Naive thymus-derived CD8-positive, alpha-beta T cell (primary cell): ENCODE measurements around the gene TTPAL. TPM values are rescaled to one million over a fixed set of nuclear protein-coding genes. Genes with fewer than 3 reads are reported as not detected.

Source experiments
- ATAC-seq, 2 donors: fragments of 150-1000 bp; cut with Tn5 transposase in 1 of 2; sonication (Bioruptor Pico), chemical (Tn5 transposase) in 1 of 2; 1 replicate in 1 of 2; 2 replicates in 1 of 2; pipeline ENCODE4 v1.10.0; 2021; ENCODE audit warnings: mild to moderate bottlenecking in 2 of 2, moderate library complexity in 2 of 2
- POLR2A ChIA-PET: fragments of 350-600 bp; sonication (Branson Sonifier 250); formaldehyde crosslinking; loops from one replicate; lab custom pipeline; 2021; ENCODE audit warnings: antibody characterized with exemption; lab: Charles Lee
- DNase-seq, 10 donors: peaks; one replicate each; pipeline versions ENCODE4 v3.0.0 to v3.0.0-alpha.2; 2020 to 2022
- H3K27ac Mint-ChIP-seq, 10 donors: one replicate each; pipeline ENCODE4 v1.8.0; 2020 to 2022; ENCODE audit warnings: mild to moderate bottlenecking in 10 of 10, mixed read lengths in 10 of 10, moderate library complexity in 4 of 10, inconsistent platforms in 1 of 10
- H3K27me3 Mint-ChIP-seq, 5 donors: one replicate each; pipeline ENCODE4 v1.8.0; 2021 to 2022; ENCODE audit warnings: mixed read lengths in 5 of 5
- H3K36me3 Mint-ChIP-seq, 3 donors: one replicate each; pipeline ENCODE4 v1.8.0; 2020 to 2022; ENCODE audit warnings: mixed read lengths in 3 of 3, mild to moderate bottlenecking in 2 of 3, inconsistent platforms in 1 of 3
- H3K4me1 Mint-ChIP-seq, 4 donors: one replicate each; pipeline ENCODE4 v1.8.0; 2021 to 2022; ENCODE audit warnings: mixed read lengths in 4 of 4
- H3K4me3 Mint-ChIP-seq, 10 donors: one replicate each; pipeline ENCODE4 v1.8.0; 2020 to 2022; ENCODE audit warnings: mild to moderate bottlenecking in 10 of 10, mixed read lengths in 10 of 10, moderate library complexity in 6 of 10, inconsistent platforms in 1 of 10
- H3K9me3 Mint-ChIP-seq, 9 donors: one replicate each; pipeline ENCODE4 v1.8.0; 2020 to 2022; ENCODE audit warnings: mixed read lengths in 9 of 9, mild to moderate bottlenecking in 3 of 9, inconsistent platforms in 1 of 9, moderate library complexity in 1 of 9
- polyA plus RNA-seq, 3 donors: library from polyadenylated mRNA; unstranded; fragments of 300-500 nt; fragmentation: Illumina TruSeq; gene quantifications; one replicate each; pipeline ENCODE4 v1.2.3, GENCODE V29; 2021
- total RNA-seq, 8 experiments: library from RNA in 2 of 8; stranded (reverse) in 2 of 8; gene quantifications; one replicate each; pipeline ENCODE4 v1.2.3 and lab custom pipeline; 2021 to 2026

Gene TTPAL
- total and polyA plus RNA-seq, 5 experiments from 2014 or later: 10.5 to 19.3 (median 15.3) TPM

GRCh38 chr20:44521484-44522481 is 46.1 kb downstream of the TTPAL start, which contains the start of gene SERINC3:
Gene SERINC3, minus strand, starts transcription at chr20:44522070. Its CDS starts 119 bp downstream, at chr20:44521951.
- Mint-ChIP-seq H3K4me1 (peaks cover 24 to 65% (median 59%) of the 10 kb centered on the region in 4 donors), H3K27me3 (no peaks in the 10 kb centered on the region), H3K36me3 (peaks cover 0 to 16% (median 7%) of the 10 kb centered on the region in 3 donors), H3K27ac (peak within 1 kb of the TSS; percentile 86 to 99 (median 96)), H3K4me3 (peak within 1 kb of the TSS; percentile 83 to 92 (median 90)), H3K9me3 (no peaks in the 10 kb centered on the region)
- peak; percentile 95 to 99 (median 98) for DNase-seq
- POLR2A ChIA-PET: interaction anchor here (0.6 to 2.4 kb wide), 14 partner anchors 10 to 311 kb away, joined by 3 to 19 read pairs (median 5); partner anchors contain the start of genes ADA, OSER1 and TTPAL
- ATAC-seq: peak; percentile 89 to 97

GRCh38 chr20:44522841-44523240 is 47.2 kb downstream of the TTPAL start:
- ATAC-seq (no peak), DNase-seq (no peak)
- Mint-ChIP-seq H3K27me3 (no peaks in the 10 kb centered on the region), H3K27ac (peak overlapping the region; percentile 86 to 99 (median 96)), H3K4me3 (peak overlapping the region in 9 of 10 donors; percentile 40 to 91 (median 89)), H3K9me3 (no peaks in the 10 kb centered on the region), H3K4me1 (peaks cover 21 to 54% (median 48%) of the 10 kb centered on the region in 4 donors), H3K36me3 (peaks cover 0 to 14% (median 7%) of the 10 kb centered on the region in 3 donors)
- POLR2A ChIA-PET: interaction anchor here (0.9 to 2.4 kb wide), 4 partner anchors 47 to 124 kb away, joined by 5 to 19 read pairs (median 11); partner anchors contain the start of gene TTPAL

GRCh38 chr20:44523746-44524145 is 48.1 kb downstream of the TTPAL start:
- ATAC-seq (no peak), DNase-seq (no peak)
- Mint-ChIP-seq H3K27me3 (no peaks in the 10 kb centered on the region), H3K36me3 (peaks cover 0 to 11% (median 7%) of the 10 kb centered on the region in 3 donors), H3K27ac (peak overlapping the region; percentile 60 to 99 (median 96)), H3K4me3 (peak overlapping the region in 2 of 10 donors; percentile 0 to 20), H3K4me1 (peaks cover 18 to 45% (median 40%) of the 10 kb centered on the region in 4 donors), H3K9me3 (no peaks in the 10 kb centered on the region)
- POLR2A ChIA-PET: no interaction called here

GRCh38 chr20:44526129-44526528 is 50.5 kb downstream of the TTPAL start:
- peaks cover 10 to 23% (median 21%) of the 10 kb centered on the region in 4 donors for H3K4me1 Mint-ChIP-seq
- H3K9me3 Mint-ChIP-seq: no peaks in the 10 kb centered on the region
- H3K4me3 Mint-ChIP-seq: no peak overlapping the region
- ATAC-seq: no peak
- no peaks in the 10 kb centered on the region for H3K27me3 Mint-ChIP-seq
- DNase-seq: no peak
- no peaks in the 10 kb centered on the region for H3K36me3 Mint-ChIP-seq
- peak overlapping the region in 2 of 10 donors; percentile 19 to 20 for H3K27ac Mint-ChIP-seq
- POLR2A ChIA-PET: no interaction called here

GRCh38 chr20:44527716-44528199 is 52.1 kb downstream of the TTPAL start:
- Mint-ChIP-seq H3K27ac (peak overlapping the region in 1 of 10 donors; percentile 67), H3K36me3 (no peaks in the 10 kb centered on the region), H3K27me3 (no peaks in the 10 kb centered on the region), H3K4me3 (no peak overlapping the region), H3K9me3 (no peaks in the 10 kb centered on the region), H3K4me1 (peaks cover 9 to 16% (median 12%) of the 10 kb centered on the region in 4 donors)
- DNase-seq: no peak
- POLR2A ChIA-PET: no interaction called here
- ATAC-seq: no peak

GRCh38 chr20:44528309-44528708 is 52.6 kb downstream of the TTPAL start:
- no peak for ATAC-seq
- POLR2A ChIA-PET: no interaction called here
- Mint-ChIP-seq H3K36me3 (no peaks in the 10 kb centered on the region), H3K9me3 (no peaks in the 10 kb centered on the region), H3K4me1 (peaks cover 5 to 11% (median 6%) of the 10 kb centered on the region in 4 donors), H3K27me3 (no peaks in the 10 kb centered on the region), H3K4me3 (no peak overlapping the region), H3K27ac (peak overlapping the region in 3 of 10 donors; percentile 27 to 61 (median 53))
- DNase-seq: no peak

- POLR2A ChIA-PET: interaction anchor here (1.2 to 1.3 kb wide), 2 partner anchors 11 to 117 kb away, joined by 3 to 4 read pairs; no protein-coding TSS in a partner anchor
- Mint-ChIP-seq H3K4me1 (peaks cover 10 to 14% (median 10%) of the 10 kb centered on the region in 4 donors), H3K4me3 (no peak overlapping the region), H3K27me3 (no peaks in the 10 kb centered on the region), H3K36me3 (no peaks in the 10 kb centered on the region), H3K27ac (no peak overlapping the region), H3K9me3 (no peaks in the 10 kb centered on the region)
- peak in 2 of 10 donors; percentile 20 to 50 for DNase-seq
- peak; percentile 19 to 36 for ATAC-seq
Observed at GRCh38 chr20:44532259-44532980, 56.7 kb downstream of the TTPAL start.

- peak in 5 of 10 donors; percentile 24 to 61 (median 49) for DNase-seq
- POLR2A ChIA-PET: interaction anchor here (1.2 to 1.3 kb wide), 2 partner anchors 12 to 117 kb away, joined by 3 to 4 read pairs; no protein-coding TSS in a partner anchor
- Mint-ChIP-seq H3K27ac (no peak overlapping the region), H3K9me3 (no peaks in the 10 kb centered on the region), H3K4me1 (peaks cover 10 to 14% (median 10%) of the 10 kb centered on the region in 4 donors), H3K4me3 (no peak overlapping the region), H3K27me3 (no peaks in the 10 kb centered on the region), H3K36me3 (no peaks in the 10 kb centered on the region)
- ATAC-seq: peak; percentile 62 to 63
Observed at GRCh38 chr20:44532981-44533331, 57.3 kb downstream of the TTPAL start.

- ATAC-seq: no peak
- Mint-ChIP-seq H3K27me3 (no peaks in the 10 kb centered on the region), H3K4me3 (no peak overlapping the region), H3K36me3 (no peaks in the 10 kb centered on the region), H3K9me3 (no peaks in the 10 kb centered on the region), H3K4me1 (peaks cover 10 to 14% (median 10%) of the 10 kb centered on the region in 4 donors), H3K27ac (no peak overlapping the region)
- DNase-seq: peak in 2 of 10 donors; percentile 13 to 17
- POLR2A ChIA-PET: interaction anchor here (1.2 kb wide), 1 partner anchor 13 kb away, joined by 4 read pairs; no protein-coding TSS in a partner anchor
Observed at GRCh38 chr20:44533928-44534327, 58.3 kb downstream of the TTPAL start.

GRCh38 chr20:44536175-44536574 is 60.5 kb downstream of the TTPAL start:
- no peak for DNase-seq
- Mint-ChIP-seq H3K27ac (peak overlapping the region in 6 of 10 donors; percentile 0 to 79 (median 52)), H3K4me1 (peaks cover 7 to 11% (median 10%) of the 10 kb centered on the region in 4 donors), H3K27me3 (no peaks in the 10 kb centered on the region), H3K36me3 (no peaks in the 10 kb centered on the region), H3K4me3 (no peak overlapping the region), H3K9me3 (no peaks in the 10 kb centered on the region)
- POLR2A ChIA-PET: interaction anchor here (1.0 kb wide), 1 partner anchor 106 kb away, joined by 3 read pairs; no protein-coding TSS in a partner anchor
- ATAC-seq: no peak

- Mint-ChIP-seq H3K4me3 (no peak overlapping the region), H3K27ac (no peak overlapping the region), H3K9me3 (no peaks in the 10 kb centered on the region), H3K4me1 (peaks cover 4 to 10% (median 6%) of the 10 kb centered on the region in 4 donors), H3K36me3 (no peaks in the 10 kb centered on the region), H3K27me3 (no peaks in the 10 kb centered on the region)
- POLR2A ChIA-PET: interaction anchor here (0.7 kb wide), 1 partner anchor 826 kb away, joined by 3 read pairs; no protein-coding TSS in a partner anchor
- DNase-seq (no peak), ATAC-seq (no peak)
Observed at GRCh38 chr20:44537993-44538392, 62.3 kb downstream of the TTPAL start.

GRCh38 chr20:44540834-44541233 is 65.2 kb downstream of the TTPAL start:
- Mint-ChIP-seq H3K27me3 (no peaks in the 10 kb centered on the region), H3K27ac (peak overlapping the region in 1 of 10 donors; percentile 18), H3K4me1 (peaks cover 4 to 8% (median 5%) of the 10 kb centered on the region in 4 donors), H3K36me3 (no peaks in the 10 kb centered on the region), H3K4me3 (no peak overlapping the region), H3K9me3 (no peaks in the 10 kb centered on the region)
- ATAC-seq (no peak), DNase-seq (no peak)
- POLR2A ChIA-PET: interaction anchor here (0.6 kb wide), 1 partner anchor 28 kb away, joined by 3 read pairs; no protein-coding TSS in a partner anchor
